ENCODE results near the gene KRTAP20-1.

KRTAP20-1 gene

DNA sequence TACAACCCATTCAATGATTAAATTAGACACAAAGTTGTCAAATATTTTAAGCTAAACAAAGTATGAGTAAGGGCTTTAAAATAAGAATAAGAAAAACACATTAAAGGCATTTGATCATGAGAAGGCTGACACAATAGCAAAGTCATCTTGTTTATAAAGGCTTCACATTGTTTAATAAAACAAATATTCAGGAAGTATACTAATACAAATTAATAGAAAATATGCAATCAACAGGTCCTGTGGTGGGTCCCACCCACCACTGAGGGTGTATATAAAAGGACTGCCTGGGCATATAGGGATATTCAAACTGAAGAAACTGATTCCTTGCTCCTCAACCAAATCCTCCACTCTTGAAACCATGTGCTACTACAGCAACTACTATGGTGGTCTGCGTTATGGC, 18.7 kb downstream of the KRTAP20-1 start, which contains the start of gene KRTAP20-2:
KRTAP20-2 (plus strand) TSS at position 301 of the 400 bp plus-strand sequence; CDS start at position 359, 58 bp downstream.
- Histone ChIP-seq H3K9me3 (ENCODE audit: control insufficient read depth in 1 of 2, low read length in 2 of 2) (peaks cover 4 to 7% of the 10 kb centered on the region in 2 donors), H3K36me3 (ENCODE audit: control insufficient read depth in 1 of 2, insufficient read depth in 2 of 2, low read length in 2 of 2) (no peaks in the 10 kb centered on the region), H3K27ac (ENCODE audit: low read depth, low read length) (no peak within 1 kb of the TSS), H3K4me3 (ENCODE audit: low read depth in 1 of 2, low read length in 2 of 2) (no peak within 1 kb of the TSS), H3K4me1 (ENCODE audit: control insufficient read depth in 1 of 2, insufficient read depth in 2 of 2, low read length in 2 of 2) (no peaks in the 10 kb centered on the region), H3K27me3 (ENCODE audit: control insufficient read depth in 1 of 2, insufficient read depth in 2 of 2, low read length in 2 of 2) (no peaks in the 10 kb centered on the region), H3K9ac (ENCODE audit: low read depth in 1 of 2, low read length in 2 of 2) (no peak within 1 kb of the TSS)

DNA sequence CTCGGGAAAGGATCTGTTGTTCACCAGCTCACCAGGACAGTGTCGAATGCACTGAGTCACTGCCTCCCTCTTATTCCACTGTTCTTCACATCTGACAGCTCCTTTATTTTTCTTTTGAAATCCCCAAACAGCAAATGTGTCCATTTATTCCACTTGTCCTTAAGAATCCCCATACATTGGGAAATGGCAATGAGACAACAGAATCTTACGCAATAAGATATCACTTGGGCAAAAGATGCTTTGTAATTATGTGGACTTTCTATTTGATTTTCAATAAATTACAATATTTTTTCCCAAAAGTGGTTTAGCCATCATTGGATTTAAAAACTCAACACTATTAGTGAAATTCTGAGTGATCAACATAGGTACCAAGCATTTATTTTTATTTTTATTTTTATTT, 22.5 kb downstream of the KRTAP20-1 start:
- no peaks in the 10 kb centered on the region for H3K36me3 ChIP-seq (ENCODE audit: control insufficient read depth in 1 of 2, insufficient read depth in 2 of 2, low read length in 2 of 2)
- no peaks in the 10 kb centered on the region for H3K4me1 ChIP-seq (ENCODE audit: control insufficient read depth in 1 of 2, insufficient read depth in 2 of 2, low read length in 2 of 2)
- no peaks in the 10 kb centered on the region for H3K27me3 ChIP-seq (ENCODE audit: control insufficient read depth in 1 of 2, insufficient read depth in 2 of 2, low read length in 2 of 2)
- H3K4me3 ChIP-seq (ENCODE audit: low read depth in 1 of 2, low read length in 2 of 2): no peak overlapping the region
- no peak overlapping the region for H3K27ac ChIP-seq (ENCODE audit: low read depth, low read length)
- peaks cover 0 to 7% of the 10 kb centered on the region in 2 donors for H3K9me3 ChIP-seq (ENCODE audit: control insufficient read depth in 1 of 2, low read length in 2 of 2)
- H3K9ac ChIP-seq (ENCODE audit: low read depth in 1 of 2, low read length in 2 of 2): no peak overlapping the region

DNA sequence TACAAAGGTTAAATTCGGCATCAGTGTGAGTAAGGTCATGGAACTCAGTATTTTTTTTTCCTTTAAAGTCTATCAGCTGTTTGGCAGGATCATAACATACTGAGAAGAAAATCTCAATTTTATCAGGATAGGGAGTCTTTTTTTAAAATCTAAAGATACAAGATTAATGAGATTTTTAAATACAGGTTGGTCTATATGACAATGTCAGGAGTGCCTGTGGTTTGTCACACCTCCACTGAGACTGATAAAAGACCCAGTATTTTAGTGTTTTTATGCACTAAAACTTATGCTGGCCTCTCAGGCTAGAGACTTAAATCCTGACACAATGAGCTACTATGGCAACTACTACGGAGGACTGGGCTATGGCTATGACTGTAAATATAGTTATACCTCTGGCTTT, 26.3 kb downstream of the KRTAP20-1 start, which contains the start of gene KRTAP20-3:
KRTAP20-3 (plus strand) TSS at position 301 of the 400 bp plus-strand sequence.
- Histone ChIP-seq H3K9me3 (ENCODE audit: control insufficient read depth in 1 of 2, low read length in 2 of 2) (peaks cover 0 to 7% of the 10 kb centered on the region in 2 donors), H3K4me3 (ENCODE audit: low read depth in 1 of 2, low read length in 2 of 2) (no peak within 1 kb of the TSS), H3K4me1 (ENCODE audit: control insufficient read depth in 1 of 2, insufficient read depth in 2 of 2, low read length in 2 of 2) (no peaks in the 10 kb centered on the region), H3K27ac (ENCODE audit: low read depth, low read length) (no peak within 1 kb of the TSS), H3K9ac (ENCODE audit: low read depth in 1 of 2, low read length in 2 of 2) (no peak within 1 kb of the TSS), H3K27me3 (ENCODE audit: control insufficient read depth in 1 of 2, insufficient read depth in 2 of 2, low read length in 2 of 2) (no peaks in the 10 kb centered on the region), H3K36me3 (ENCODE audit: control insufficient read depth in 1 of 2, insufficient read depth in 2 of 2, low read length in 2 of 2) (no peaks in the 10 kb centered on the region)

DNA sequence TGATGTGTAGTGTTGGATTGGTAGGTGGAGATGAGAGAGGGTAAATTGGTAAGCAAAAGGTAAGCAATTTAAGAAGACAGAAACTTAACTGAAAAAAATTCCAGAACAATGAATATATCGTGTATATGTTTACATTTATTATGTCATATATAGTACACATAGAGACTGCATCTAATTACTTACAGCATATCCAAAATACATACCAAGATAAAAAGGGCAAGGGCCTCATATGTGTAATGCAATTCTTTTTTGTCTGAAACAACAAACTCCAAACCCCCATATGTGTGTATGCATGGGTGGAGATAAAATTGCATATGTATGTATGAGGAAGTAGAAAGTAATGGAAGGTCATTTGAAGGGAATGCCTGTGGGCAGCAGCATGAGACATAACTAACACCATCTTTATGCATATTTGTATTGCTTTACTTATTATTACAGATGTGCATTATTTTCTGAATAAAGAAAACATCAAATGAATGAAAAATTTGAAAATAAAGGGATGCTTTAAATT, 30.7 kb downstream of the KRTAP20-1 start:
- Histone ChIP-seq H3K4me1 (ENCODE audit: control insufficient read depth in 1 of 2, insufficient read depth in 2 of 2, low read length in 2 of 2) (no peaks in the 10 kb centered on the region), H3K9ac (ENCODE audit: low read depth in 1 of 2, low read length in 2 of 2) (no peak overlapping the region), H3K36me3 (ENCODE audit: control insufficient read depth in 1 of 2, insufficient read depth in 2 of 2, low read length in 2 of 2) (no peaks in the 10 kb centered on the region), H3K9me3 (ENCODE audit: control insufficient read depth in 1 of 2, low read length in 2 of 2) (no peaks in the 10 kb centered on the region), H3K27ac (ENCODE audit: low read depth, low read length) (no peak overlapping the region), H3K4me3 (ENCODE audit: low read depth in 1 of 2, low read length in 2 of 2) (no peak overlapping the region), H3K27me3 (ENCODE audit: control insufficient read depth in 1 of 2, insufficient read depth in 2 of 2, low read length in 2 of 2) (no peaks in the 10 kb centered on the region)

DNA sequence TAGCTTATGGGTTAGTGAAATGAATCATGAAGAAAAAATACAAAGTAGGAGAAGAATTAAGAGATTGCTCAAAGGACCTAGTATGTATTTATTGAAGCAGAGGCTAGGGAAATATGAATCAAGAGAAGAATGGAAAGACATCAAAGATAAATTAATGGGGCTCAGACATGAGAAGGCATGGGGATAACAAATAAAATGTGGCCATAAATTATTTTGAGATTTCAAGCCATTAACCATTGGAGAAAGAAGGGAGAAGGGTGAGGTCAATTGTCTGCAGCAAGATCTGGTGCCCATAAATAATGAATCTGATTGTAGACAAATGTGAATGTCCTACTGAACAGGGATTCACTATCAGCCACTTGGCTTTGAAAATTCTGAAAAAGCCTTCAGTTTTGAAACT, 36.7 kb downstream of the KRTAP20-1 start:
- Histone ChIP-seq H3K4me1 (ENCODE audit: control insufficient read depth in 1 of 2, insufficient read depth in 2 of 2, low read length in 2 of 2) (no peaks in the 10 kb centered on the region), H3K4me3 (ENCODE audit: low read depth in 1 of 2, low read length in 2 of 2) (no peak overlapping the region), H3K36me3 (ENCODE audit: control insufficient read depth in 1 of 2, insufficient read depth in 2 of 2, low read length in 2 of 2) (no peaks in the 10 kb centered on the region), H3K27ac (ENCODE audit: low read depth, low read length) (no peak overlapping the region), H3K27me3 (ENCODE audit: control insufficient read depth in 1 of 2, insufficient read depth in 2 of 2, low read length in 2 of 2) (no peaks in the 10 kb centered on the region), H3K9me3 (ENCODE audit: control insufficient read depth in 1 of 2, low read length in 2 of 2) (no peaks in the 10 kb centered on the region), H3K9ac (ENCODE audit: low read depth in 1 of 2, low read length in 2 of 2) (no peak overlapping the region)
